GM12891 (cell line): ENCODE data around the gene RNFT1.
"Not testable (repeated sequence)": the region's sequence is repeated elsewhere in the genome, so short reads cannot be mapped to it uniquely, and the experiment has no call there.

Experiments
- POLR2A ChIP-seq: IDR thresholded peaks from 2 replicates; pipeline ENCODE4 v1.6.1; 2011; ENCODE audit warnings: low read depth, low read length, control low read depth
- POLR2AphosphoS5 ChIP-seq: IDR thresholded peaks from 2 replicates; pipeline ENCODE4 v1.6.1; 2011; ENCODE audit warnings: low read depth, low read length, control low read depth
- SPI1 ChIP-seq: IDR thresholded peaks from 2 replicates; pipeline ENCODE4 v1.6.1; 2011; ENCODE audit warnings: low read depth, low read length, control low read depth
- TAF1 ChIP-seq: IDR thresholded peaks from 2 replicates; pipeline ENCODE4 v1.6.1; 2011; ENCODE audit warnings: low read depth, low read length, control low read depth

GRCh38 chr17:59933317-59933716 lies 31.2 kb downstream of the RNFT1 start:
- TF ChIP-seq TAF1, POLR2AphosphoS5, POLR2A, SPI1: not testable (repeated sequence)
